ENCODE measurements around the gene HSPA8.
"Not testable (repeated sequence)": the region's sequence is repeated elsewhere in the genome, so short reads cannot be mapped to it uniquely, and the experiment has no call there.

GRCh38 chr11:123059041-123059920 lies 2.7 kb downstream of the HSPA8 start:
- TF ChIP-seq CTCF (IDR thresholded peaks at IDR 0.05); TCF7L2 (IDR thresholded peaks at IDR 0.05; ENCODE audit: low read depth, low read length); REST (IDR thresholded peaks at IDR 0.05; ENCODE audit: insufficient read depth in 1 of 2, low read depth in 2 of 2, low read length in 1 of 2): not testable (repeated sequence)
- TF ChIP-seq SIN3A (IDR thresholded peaks at IDR 0.05; ENCODE audit: borderline replicate concordance, insufficient read depth, low read depth, low read length) (peak; percentile 37; the same call in 1 of the 2 replicates), POLR2AphosphoS5 (IDR thresholded peaks at IDR 0.05; ENCODE audit: low read depth, low read length) (peak; percentile 37; the same call in 1 of the 2 replicates)

Data from Panc1 (cell line).